Endometrial microvascular endothelial cells (primary cell): ENCODE measurements around the gene DCDC1. TPM values are rescaled to one million over a fixed set of nuclear protein-coding genes. Genes with fewer than 3 reads are reported as not detected.

ENCODE experiments used
- in situ Hi-C: cut with HindIII; loops from 2 replicates; pipeline ENCODE4 v1.10.0; 2017; ENCODE audit warnings: low sequenced_read_pairs, low pct_unique_long_range_greater_than_20kb; ENCODE audit errors: inconsistent ontology term
- total RNA-seq: library from RNA; depleted of rRNA; stranded (reverse); fragments of >200 nt; gene quantifications from one replicate; pipeline ENCODE4 v1.2.3, GENCODE V29; 2015; ENCODE audit errors: inconsistent ontology term

Gene DCDC1
- total RNA-seq, 1 donor from 2014 or later, result not detected

- in situ Hi-C loops, result no loop called here
Observed at GRCh38 chr11:31120428-31120827, 249.1 kb downstream of the DCDC1 start.

DNA sequence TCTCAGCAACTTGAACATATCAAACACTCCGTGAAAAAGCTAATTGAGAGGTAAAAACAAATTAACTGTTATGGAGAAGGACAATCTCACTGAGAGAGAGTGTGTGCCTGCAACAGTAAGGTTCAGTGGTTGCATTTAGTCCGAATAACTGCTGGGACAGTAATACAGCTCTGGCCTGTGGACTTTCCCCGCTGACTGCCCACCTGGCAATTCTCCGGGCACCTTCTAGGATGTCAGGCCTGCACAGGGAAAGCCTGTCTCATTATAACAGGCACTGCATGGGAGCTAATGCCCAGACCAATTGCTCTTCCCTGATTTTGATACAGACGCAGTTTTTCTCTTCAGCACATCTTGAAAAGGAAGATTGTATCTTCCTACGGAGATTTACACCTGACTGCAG lies 251.0 kb downstream of the DCDC1 start:
- in situ Hi-C loops, result no loop called here

DNA sequence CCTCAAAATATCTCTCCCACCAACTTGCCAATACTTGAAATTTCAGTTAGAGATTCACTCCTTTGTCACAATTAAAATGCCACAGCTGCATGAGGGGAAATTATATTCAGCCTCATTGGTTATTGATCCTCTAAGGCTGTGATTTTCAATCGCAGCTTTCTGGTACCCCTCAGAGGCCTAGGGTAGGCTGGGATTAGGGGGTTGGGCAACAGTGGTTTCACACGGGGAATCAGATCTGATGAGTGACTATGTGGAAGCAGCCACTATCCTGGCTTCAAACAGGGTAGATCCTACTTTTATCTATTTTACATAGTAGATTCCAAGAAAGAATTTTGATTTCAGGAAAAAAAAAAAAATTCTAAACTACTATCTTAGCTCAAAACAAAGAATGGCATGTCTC lies 252.5 kb downstream of the DCDC1 start:
- in situ Hi-C loops, result no loop called here

DNA sequence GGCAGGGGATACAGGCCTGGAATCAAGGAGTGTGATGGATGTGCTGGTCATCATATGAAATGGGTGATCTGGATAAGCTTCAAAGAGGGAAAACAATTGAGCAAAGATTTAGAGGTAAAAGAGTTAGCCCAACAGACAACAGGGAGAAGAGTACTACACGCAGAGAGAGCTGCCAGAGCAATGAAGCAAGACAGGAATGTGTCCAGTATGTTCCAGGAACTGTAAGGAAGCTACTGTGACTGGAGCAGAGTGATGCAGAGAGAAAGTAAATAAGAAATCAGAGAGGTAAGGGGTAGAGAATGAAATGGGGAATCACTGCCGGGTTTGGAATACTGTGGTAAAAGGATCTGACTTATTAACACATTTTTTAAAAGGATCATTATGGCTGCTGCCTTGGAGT lies 255.1 kb downstream of the DCDC1 start:
- in situ Hi-C loops, result no loop called here

DNA sequence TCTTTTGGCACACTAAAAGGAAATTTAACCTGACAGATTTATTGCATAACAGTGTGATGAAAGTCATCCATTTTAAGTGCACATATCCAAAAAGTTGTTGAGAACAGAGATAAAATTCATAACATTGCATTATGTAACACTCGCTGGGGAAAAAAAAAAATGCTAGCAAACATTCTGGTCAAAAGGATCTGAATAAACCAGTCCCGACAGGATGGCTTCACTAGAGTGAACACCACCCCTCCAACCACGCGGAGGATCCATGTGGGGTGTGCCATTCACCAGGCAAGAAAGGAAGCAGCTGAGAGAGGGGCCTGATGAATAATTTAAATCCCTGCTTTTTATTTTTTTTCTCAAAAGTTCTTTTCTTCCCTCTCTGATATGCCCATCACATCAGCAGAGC lies 258.7 kb downstream of the DCDC1 start:
- in situ Hi-C loops, result no loop called here

DNA sequence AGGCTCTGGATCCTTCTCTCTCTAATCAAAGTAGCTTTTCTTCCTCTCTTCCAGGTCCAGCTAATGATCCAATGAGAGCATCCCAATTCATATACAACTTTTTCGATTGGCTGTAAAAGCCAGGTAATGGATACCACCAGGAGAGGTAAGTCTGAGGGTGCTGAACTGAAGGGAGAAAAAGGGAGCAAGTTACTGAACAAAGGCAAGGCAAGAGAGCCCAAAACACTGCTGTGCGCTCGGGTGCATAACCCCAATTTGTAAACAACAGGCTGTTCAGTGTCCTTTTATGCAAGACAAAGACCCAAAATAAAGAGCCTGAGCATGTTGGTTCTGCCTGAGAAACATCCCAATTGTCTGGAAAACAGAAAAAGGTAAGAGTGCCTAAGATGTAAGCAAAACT lies 260.1 kb downstream of the DCDC1 start:
- in situ Hi-C loops, result no loop called here

- in situ Hi-C loops, result no loop called here
Observed at GRCh38 chr11:31107649-31108048, 261.9 kb downstream of the DCDC1 start.

DNA sequence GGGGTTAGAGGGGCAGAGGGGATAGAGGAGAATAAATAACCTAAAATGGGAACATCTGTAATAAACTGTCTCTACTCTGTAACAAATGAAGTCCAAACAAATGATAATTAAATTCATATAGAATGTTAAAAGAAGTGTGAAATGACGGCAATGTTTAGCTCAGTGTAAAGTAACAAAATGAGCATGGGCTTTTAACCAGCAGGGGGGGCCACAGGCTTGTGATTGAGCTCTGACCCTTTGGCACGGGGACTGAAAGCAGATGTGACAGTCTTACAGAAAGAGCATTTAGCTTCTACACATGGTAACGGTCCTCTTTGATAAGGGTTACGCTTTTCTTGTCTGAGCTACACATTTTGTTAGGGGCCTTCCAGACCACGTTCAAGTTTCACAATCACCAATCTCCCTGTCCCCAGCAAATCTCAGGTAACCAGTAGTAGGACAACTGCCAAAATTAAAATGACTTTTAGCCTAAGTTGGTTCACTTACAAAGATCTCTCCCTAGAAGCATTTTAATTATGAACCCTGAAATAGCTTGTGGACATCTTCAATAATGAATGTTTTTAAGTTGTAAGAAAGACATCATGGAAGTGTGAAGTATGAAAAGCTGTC lies 262.5 kb downstream of the DCDC1 start:
- in situ Hi-C loops, result no loop called here

DNA sequence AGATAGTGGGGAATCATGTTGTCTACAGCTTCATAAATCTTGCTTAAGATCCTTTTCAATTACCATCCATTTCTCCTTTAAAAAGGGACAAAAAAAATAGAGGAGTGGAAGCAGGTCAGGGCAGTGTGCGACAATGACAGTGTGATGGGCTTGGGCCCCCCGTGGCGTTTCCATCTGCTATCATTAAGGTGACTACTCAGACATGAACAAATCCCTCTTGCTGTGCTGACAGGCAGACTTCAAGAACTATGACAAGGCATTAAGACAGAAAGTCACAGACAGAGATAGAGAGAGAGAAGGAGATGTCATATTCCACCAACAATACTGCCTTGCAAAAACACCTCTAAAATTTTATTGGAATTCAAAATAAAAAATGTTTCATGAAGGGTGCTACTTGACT lies 263.2 kb downstream of the DCDC1 start:
- in situ Hi-C loops, result no loop called here

DNA sequence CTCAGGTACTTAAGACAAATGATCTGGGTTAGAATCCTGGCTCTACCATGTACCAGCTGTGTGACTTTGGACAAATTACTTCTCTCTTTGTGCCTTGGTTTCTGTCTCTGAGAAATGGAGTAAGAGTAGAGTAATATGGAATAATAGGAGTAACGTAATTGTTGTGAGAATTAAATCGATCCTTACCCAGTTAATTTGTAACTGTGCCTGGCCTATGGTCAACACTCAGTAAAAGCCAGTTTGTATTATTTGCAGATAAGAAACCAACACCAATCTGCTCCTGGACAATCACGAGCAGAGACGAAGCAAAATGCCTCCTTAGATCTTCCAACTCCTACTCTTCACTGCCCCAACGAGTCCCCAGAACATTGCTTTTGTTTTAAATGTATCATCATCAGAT lies 266.7 kb downstream of the DCDC1 start:
- in situ Hi-C loops, result no loop called here

GRCh38 chr11:31102316-31102715 lies 267.2 kb downstream of the DCDC1 start:
- in situ Hi-C loops, result no loop called here

GRCh38 chr11:31096191-31096805 lies 273.2 kb downstream of the DCDC1 start:
- in situ Hi-C loops, result no loop called here

GRCh38 chr11:31092638-31093037 lies 276.9 kb downstream of the DCDC1 start:
- in situ Hi-C loops, result no loop called here

GRCh38 chr11:31089117-31089516 lies 280.4 kb downstream of the DCDC1 start:
- in situ Hi-C loops, result no loop called here

DNA sequence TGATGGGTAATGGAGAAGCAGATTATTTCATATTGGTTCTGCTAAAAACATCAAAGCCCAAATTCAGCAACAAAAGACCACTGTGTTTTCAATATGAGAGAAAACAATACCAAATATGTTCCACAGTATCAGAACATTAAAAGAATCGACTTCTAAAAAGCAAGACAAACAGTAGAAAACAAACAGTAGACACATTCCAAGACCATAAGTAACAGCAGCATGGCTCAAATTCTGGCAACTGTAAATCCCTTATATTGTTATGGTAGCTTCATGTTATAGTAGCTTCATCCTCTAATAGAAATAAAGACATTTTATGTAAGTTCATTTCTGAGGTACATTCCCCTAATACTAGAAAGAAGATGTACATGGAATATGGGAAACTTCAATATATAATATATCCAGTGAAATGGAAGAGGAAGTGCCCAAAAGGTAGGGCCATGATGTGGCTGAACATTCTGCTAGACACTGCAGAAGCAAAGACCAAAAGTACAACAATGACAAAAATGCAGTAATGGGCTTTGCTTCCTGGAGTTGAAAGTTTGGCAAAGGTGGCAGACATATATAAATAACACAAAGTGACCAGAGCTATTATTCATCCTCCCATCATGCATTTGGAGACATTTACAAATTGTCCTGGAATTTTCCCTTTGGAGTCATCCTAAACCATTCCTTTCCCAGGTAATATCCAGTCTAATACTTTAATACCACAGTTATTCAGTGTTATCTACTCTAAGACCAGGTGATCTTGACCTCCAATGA lies 299.9 kb downstream of the DCDC1 start:
- in situ Hi-C loops, result no loop called here

DNA sequence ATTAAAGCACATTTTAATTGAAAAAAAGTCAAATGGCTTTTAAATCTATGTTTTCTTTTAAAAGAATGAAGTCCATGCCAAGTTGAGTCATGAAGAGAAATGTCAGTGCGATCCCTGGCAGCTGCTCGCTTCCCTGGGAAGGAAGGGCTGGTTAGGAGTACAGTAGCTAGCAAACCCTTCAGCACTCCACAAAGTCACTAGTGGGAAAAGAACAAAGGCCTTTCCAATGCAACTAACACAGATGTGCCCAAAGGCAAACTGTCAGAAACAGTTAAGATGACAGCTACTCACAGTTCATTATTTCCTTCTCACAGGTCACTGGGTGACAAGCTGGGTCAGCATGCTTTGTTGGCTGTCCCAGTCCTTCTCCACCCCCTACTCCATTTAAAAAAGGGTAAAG lies 308.7 kb downstream of the DCDC1 start:
- in situ Hi-C loops, result no loop called here

GRCh38 chr11:31059529-31059928 lies 310.0 kb downstream of the DCDC1 start:
- in situ Hi-C loops, result no loop called here

DNA sequence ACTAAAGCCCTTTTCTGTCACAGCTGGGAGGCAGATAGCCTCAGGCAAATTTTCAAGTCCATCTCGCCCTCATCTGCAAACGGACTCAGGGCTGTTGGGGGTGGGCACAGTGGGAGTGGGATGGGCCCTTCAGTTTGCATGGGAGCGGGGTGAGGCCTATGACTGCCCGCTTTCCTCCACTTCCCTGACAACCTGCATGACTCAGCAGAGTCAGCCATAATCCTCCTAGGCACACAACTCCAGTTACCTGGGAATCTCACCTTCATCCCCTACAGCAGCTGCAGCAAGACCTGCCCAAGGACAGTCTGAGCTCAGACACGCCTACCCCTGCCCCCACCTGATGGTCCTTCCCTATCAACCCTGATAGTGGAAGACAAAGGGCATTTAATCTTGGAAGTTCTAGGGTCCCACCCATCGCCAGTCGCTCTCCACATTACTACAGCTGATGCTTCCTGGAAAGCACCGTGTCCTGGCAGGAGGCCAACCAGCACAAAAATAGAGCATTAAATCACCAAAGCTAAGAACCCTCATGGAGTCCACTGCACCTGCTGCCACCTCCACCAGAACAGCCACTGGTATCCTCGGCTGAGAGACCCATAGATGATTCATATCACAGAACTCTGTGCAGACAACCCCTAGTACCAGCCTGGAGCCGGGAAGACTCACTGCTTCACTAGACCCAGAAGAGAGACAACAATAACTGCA lies 319.3 kb downstream of the DCDC1 start:
- in situ Hi-C loops, result no loop called here

- in situ Hi-C loops, result no loop called here
Observed at GRCh38 chr11:31045335-31045734, 324.2 kb downstream of the DCDC1 start.
